ENCODE measurements around the gene PIANP. TPM values are rescaled to one million over a fixed set of nuclear protein-coding genes. Genes with fewer than 3 reads are reported as not detected.

Gene PIANP
- total RNA-seq, 2 experiments from 2014 or later = not detected

- CTCF ChIA-PET = interaction anchor here (0.6 to 1.1 kb wide), 3 partner anchors 10 to 161 kb away, joined by 3 to 4 read pairs (median 4); no protein-coding TSS in a partner anchor
- Mint-ChIP-seq H3K9me3 (ENCODE audit: low read depth) (peaks cover 14% of the 10 kb centered on the region), H3K4me1 (peaks cover 8% of the 10 kb centered on the region), H3K27ac (peak within 1 kb of the TSS; percentile 42), H3K4me3 (peak within 1 kb of the TSS; percentile 23), H3K36me3 (peaks cover 31% of the 10 kb centered on the region), H3K27me3 (peaks cover 3% of the 10 kb centered on the region)
- ATAC-seq = peak; percentile 70
- no peak for DNase-seq
Observed at GRCh38 chr12:6647083-6647604, 53.5 kb downstream of the PIANP start, which contains the start of gene ACRBP. Gene ACRBP, minus strand, starts transcription at chr12:6647432. Its CDS starts 66 bp downstream, at chr12:6647366.

- CTCF ChIA-PET = no interaction called here
- Mint-ChIP-seq H3K4me1 (peaks cover 8% of the 10 kb centered on the region), H3K9me3 (ENCODE audit: low read depth) (peaks cover 14% of the 10 kb centered on the region), H3K27me3 (peaks cover 6% of the 10 kb centered on the region), H3K36me3 (peaks cover 29% of the 10 kb centered on the region), H3K27ac (no peak overlapping the region), H3K4me3 (peak overlapping the region; percentile 23)
- DNase-seq (no peak), ATAC-seq (no peak)
Observed at GRCh38 chr12:6646276-6647082, 54.1 kb downstream of the PIANP start.

- no peak for DNase-seq
- no peak for ATAC-seq
- H3K27ac Mint-ChIP-seq = no peak overlapping the region
- peaks cover 14% of the 10 kb centered on the region for H3K9me3 Mint-ChIP-seq (ENCODE audit: low read depth)
- H3K27me3 Mint-ChIP-seq = peaks cover 10% of the 10 kb centered on the region
- peaks cover 26% of the 10 kb centered on the region for H3K36me3 Mint-ChIP-seq
- CTCF ChIA-PET = interaction anchor here (0.9 to 1.7 kb wide), 3 partner anchors 12 to 27 kb away, joined by 3 to 10 read pairs (median 4); no protein-coding TSS in a partner anchor
- H3K4me1 Mint-ChIP-seq = peaks cover 8% of the 10 kb centered on the region
- H3K4me3 Mint-ChIP-seq = no peak overlapping the region
Observed at GRCh38 chr12:6644903-6645302, 55.7 kb downstream of the PIANP start.

- Mint-ChIP-seq H3K4me3 (no peak overlapping the region), H3K27ac (no peak overlapping the region)
- no peak for DNase-seq
Observed at GRCh38 chr12:6644257-6644596, 56.4 kb downstream of the PIANP start.

More at GRCh38 chr12:6644257-6644596, 56.4 kb downstream of the PIANP start:
- H3K36me3 Mint-ChIP-seq = peaks cover 26% of the 10 kb centered on the region
- H3K27me3 Mint-ChIP-seq = peaks cover 10% of the 10 kb centered on the region
- CTCF ChIA-PET = interaction anchor here (0.9 to 1.7 kb wide), 3 partner anchors 13 to 26 kb away, joined by 3 to 10 read pairs (median 4); no protein-coding TSS in a partner anchor
- H3K4me1 Mint-ChIP-seq = peaks cover 8% of the 10 kb centered on the region
- no peak for ATAC-seq
- peaks cover 14% of the 10 kb centered on the region for H3K9me3 Mint-ChIP-seq (ENCODE audit: low read depth)

Other genes starting within 250 kb of the PIANP start
- gene TAPBPL, start 248.8 kb downstream of the PIANP start, total RNA-seq = 10 to 100 TPM; 49.1 to 53.0 TPM
- gene VAMP1, start 230.1 kb downstream of the PIANP start, total RNA-seq = 10 to 100 TPM; 49.2 to 59.1 TPM
- 100 to 1,000 TPM; 191 to 271 TPM for gene MRPL51, start 207.6 kb downstream of the PIANP start, total RNA-seq
- gene NCAPD2, start 206.7 kb downstream of the PIANP start, total RNA-seq = 100 to 1,000 TPM; 173 to 200 TPM
- gene GAPDH, start 166.3 kb downstream of the PIANP start, total RNA-seq = 1,000 to 10,000 TPM; 5,133 to 5,396 TPM
- gene IFFO1, start 144.8 kb downstream of the PIANP start, total RNA-seq = 10 to 100 TPM; 29.3 to 30.0 TPM
- gene NOP2, start 132.5 kb downstream of the PIANP start, total RNA-seq = 100 to 1,000 TPM in 1 of 2 experiments, 10 to 100 TPM in 1; 76.7 to 117 TPM
- gene CHD4, start 93.4 kb downstream of the PIANP start, total RNA-seq = 100 to 1,000 TPM; 288 to 320 TPM
- 10 to 100 TPM; 15.8 to 18.5 TPM for gene LPAR5, start 64.9 kb downstream of the PIANP start, total RNA-seq
- 1 to 10 TPM; 1.1 to 2.0 TPM for gene ACRBP, start 53.4 kb downstream of the PIANP start, total RNA-seq
- 10 to 100 TPM; 26.0 to 26.3 TPM for gene ING4, start 37.7 kb downstream of the PIANP start, total RNA-seq
- 10 to 100 TPM; 76.3 to 76.4 TPM for gene ZNF384, start 11.4 kb downstream of the PIANP start, total RNA-seq
- 10 to 100 TPM; 28.2 to 30.0 TPM for gene COPS7A, start 23.2 kb upstream of the PIANP start, total RNA-seq
- 100 to 1,000 TPM; 102 to 113 TPM for gene MLF2, start 52.3 kb upstream of the PIANP start, total RNA-seq
- gene PTMS, start 65.5 kb upstream of the PIANP start, total RNA-seq = 100 to 1,000 TPM; 131 to 142 TPM
- 100 to 1,000 TPM; 320 to 420 TPM for gene LAG3, start 71.7 kb upstream of the PIANP start, total RNA-seq
- 1 to 10 TPM in 1 of 2 experiments, under 1 TPM in 1; 0.82 to 1.8 TPM for gene CD4, start 88.7 kb upstream of the PIANP start, total RNA-seq
- gene GPR162, start 121.0 kb upstream of the PIANP start, total RNA-seq = under 1 TPM in 1 of 2 experiments, not detected in 1; 0.82 TPM
- under 1 TPM; 0.23 to 0.99 TPM for gene P3H3, start 127.6 kb upstream of the PIANP start, total RNA-seq
- gene GNB3, start 140.1 kb upstream of the PIANP start, total RNA-seq = under 1 TPM in 1 of 2 experiments, not detected in 1; 0.12 TPM
- 100 to 1,000 TPM in 1 of 2 experiments, 10 to 100 TPM in 1; 89.1 to 125 TPM for gene CDCA3, start 150.5 kb upstream of the PIANP start, total RNA-seq
- gene USP5, start 151.3 kb upstream of the PIANP start, total RNA-seq = 100 to 1,000 TPM in 1 of 2 experiments, 10 to 100 TPM in 1; 98.8 to 129 TPM
- 1,000 to 10,000 TPM; 1,086 to 1,277 TPM for gene TPI1, start 166.7 kb upstream of the PIANP start, total RNA-seq
- 10 to 100 TPM; 10.5 to 14.4 TPM for gene SPSB2, start 172.5 kb upstream of the PIANP start, total RNA-seq
- gene LRRC23, start 204.0 kb upstream of the PIANP start, total RNA-seq = 1 to 10 TPM; 4.9 to 8.7 TPM
- 100 to 1,000 TPM; 106 to 171 TPM for gene ENO2, start 213.8 kb upstream of the PIANP start, total RNA-seq
- gene ATN1, start 227.1 kb upstream of the PIANP start, total RNA-seq = 10 to 100 TPM; 38.3 to 40.1 TPM
- not detected for gene RNU7-1, start 243.0 kb upstream of the PIANP start, total RNA-seq
- gene C12orf57, start 243.2 kb upstream of the PIANP start, total RNA-seq = 100 to 1,000 TPM; 120 to 132 TPM